GM12864 (cell line): Measurements from ENCODE around the gene NOP53.
"Not testable (repeated sequence)": the region's sequence is repeated elsewhere in the genome, so short reads cannot be mapped to it uniquely, and the experiment has no call there.

Experiments
- DNase-seq: peaks from one replicate; pipeline ENCODE4 v3.0.0-alpha.2; 2011; ENCODE audit warnings: low read depth
- H3K4me3 ChIP-seq: 2 replicates; pipeline ENCODE4 v1.5.1; 2011; ENCODE audit warnings: mild to moderate bottlenecking, low read depth, low read length, control low read depth
- CTCF ChIP-seq: IDR thresholded peaks from 2 replicates; pipeline ENCODE4 v1.5.1; 2011; ENCODE audit warnings: low read depth, mild to moderate bottlenecking, moderate library complexity, low read length, control low read depth, inconsistent platforms; ENCODE audit errors: missing control alignments

NOP53 gene

GRCh38 chr19:47796785-47797184, 51.4 kb downstream of the NOP53 start:
- no peak for DNase-seq
- no peak for TF ChIP-seq CTCF
- no peak overlapping the region for H3K4me3 ChIP-seq

- H3K4me3 ChIP-seq = no peak overlapping the region
- no peak for DNase-seq
- TF ChIP-seq CTCF = no peak
Measured at GRCh38 chr19:47797996-47798903, 52.9 kb downstream of the NOP53 start.

- no peak for DNase-seq
- H3K4me3 ChIP-seq = no peak overlapping the region
- TF ChIP-seq CTCF = no peak
Measured at GRCh38 chr19:47798904-47799266, 53.5 kb downstream of the NOP53 start.

- no peak for TF ChIP-seq CTCF
- no peak for DNase-seq
- no peak overlapping the region for H3K4me3 ChIP-seq
Measured at GRCh38 chr19:47801270-47801669, 55.9 kb downstream of the NOP53 start.

- no peak for DNase-seq
- TF ChIP-seq CTCF = no peak
- H3K4me3 ChIP-seq = no peak overlapping the region
Measured at GRCh38 chr19:47802521-47803043, 57.2 kb downstream of the NOP53 start.

- H3K4me3 ChIP-seq, DNase-seq: not testable (repeated sequence)
Measured at GRCh38 chr19:47803148-47803547, 57.8 kb downstream of the NOP53 start.

GRCh38 chr19:47803671-47804070, 58.3 kb downstream of the NOP53 start:
- DNase-seq, H3K4me3 ChIP-seq: not testable (repeated sequence)

- not testable (repeated sequence) for DNase-seq, H3K4me3 ChIP-seq
Measured at GRCh38 chr19:47804451-47804850, 59.1 kb downstream of the NOP53 start, which contains the start of gene TPRX1. TPRX1 (minus strand) TSS chr19:47804551; CDS start chr19:47804539, 12 bp downstream.
